ENCODE results near the gene PAX5. TPM values are rescaled to one million over a fixed set of nuclear protein-coding genes. Genes with fewer than 3 reads are reported as not detected.

Gene PAX5
- total RNA-seq, 4 donors from 2014 or later = 0.55 TPM; not detected in 3

DNA sequence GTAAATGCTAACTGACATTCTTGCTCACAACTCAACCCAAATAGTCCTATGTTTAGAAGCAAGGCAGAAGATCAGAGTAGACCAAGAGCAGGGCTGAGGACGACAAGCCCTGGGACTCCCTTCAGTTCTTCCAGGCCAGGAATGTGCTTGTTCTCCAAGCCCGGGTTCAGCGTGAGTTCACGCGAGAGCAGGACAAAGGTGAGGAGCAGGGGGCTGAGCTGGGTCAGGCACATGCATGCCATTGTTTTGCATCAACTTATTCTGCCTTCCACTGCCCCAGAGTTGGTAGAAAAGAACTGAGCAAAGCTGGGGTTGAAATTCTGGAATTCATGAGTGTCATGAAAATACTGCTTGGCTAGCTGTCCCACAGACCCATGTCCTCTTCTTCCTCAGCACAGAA lies 206.5 kb downstream of the PAX5 start:
- Histone ChIP-seq H3K4me3 (no peak overlapping the region), H3K27ac (no peak overlapping the region), H3K9me3 (no peaks in the 10 kb centered on the region), H3K4me1 (no peaks in the 10 kb centered on the region), H3K27me3 (no peaks in the 10 kb centered on the region), H3K36me3 (no peaks in the 10 kb centered on the region)
- intact Hi-C loops (cut with DNase I; ENCODE audit: low total_unique reads) = no loop called here
- DNase-seq = no peak
- TF ChIP-seq POLR2A (IDR thresholded peaks at IDR 0.05) = no peak
- TF ChIP-seq, protein P1, sequence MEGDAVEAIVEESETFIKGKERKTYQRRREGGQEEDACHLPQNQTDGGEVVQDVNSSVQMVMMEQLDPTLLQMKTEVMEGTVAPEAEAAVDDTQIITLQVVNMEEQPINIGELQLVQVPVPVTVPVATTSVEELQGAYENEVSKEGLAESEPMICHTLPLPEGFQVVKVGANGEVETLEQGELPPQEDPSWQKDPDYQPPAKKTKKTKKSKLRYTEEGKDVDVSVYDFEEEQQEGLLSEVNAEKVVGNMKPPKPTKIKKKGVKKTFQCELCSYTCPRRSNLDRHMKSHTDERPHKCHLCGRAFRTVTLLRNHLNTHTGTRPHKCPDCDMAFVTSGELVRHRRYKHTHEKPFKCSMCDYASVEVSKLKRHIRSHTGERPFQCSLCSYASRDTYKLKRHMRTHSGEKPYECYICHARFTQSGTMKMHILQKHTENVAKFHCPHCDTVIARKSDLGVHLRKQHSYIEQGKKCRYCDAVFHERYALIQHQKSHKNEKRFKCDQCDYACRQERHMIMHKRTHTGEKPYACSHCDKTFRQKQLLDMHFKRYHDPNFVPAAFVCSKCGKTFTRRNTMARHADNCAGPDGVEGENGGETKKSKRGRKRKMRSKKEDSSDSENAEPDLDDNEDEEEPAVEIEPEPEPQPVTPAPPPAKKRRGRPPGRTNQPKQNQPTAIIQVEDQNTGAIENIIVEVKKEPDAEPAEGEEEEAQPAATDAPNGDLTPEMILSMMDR (IDR thresholded peaks at IDR 0.05) = no peak

- Histone ChIP-seq H3K4me3 (no peak overlapping the region), H3K9me3 (no peaks in the 10 kb centered on the region), H3K36me3 (no peaks in the 10 kb centered on the region), H3K4me1 (no peaks in the 10 kb centered on the region), H3K27me3 (no peaks in the 10 kb centered on the region), H3K27ac (no peak overlapping the region)
- no peak for TF ChIP-seq POLR2A (IDR thresholded peaks at IDR 0.05)
- TF ChIP-seq, protein P1 (IDR thresholded peaks at IDR 0.05) = no peak
- no peak for DNase-seq
- intact Hi-C loops (cut with DNase I; ENCODE audit: low total_unique reads) = no loop called here
Measured at GRCh38 chr9:36826581-36826980, 207.5 kb downstream of the PAX5 start.

DNA sequence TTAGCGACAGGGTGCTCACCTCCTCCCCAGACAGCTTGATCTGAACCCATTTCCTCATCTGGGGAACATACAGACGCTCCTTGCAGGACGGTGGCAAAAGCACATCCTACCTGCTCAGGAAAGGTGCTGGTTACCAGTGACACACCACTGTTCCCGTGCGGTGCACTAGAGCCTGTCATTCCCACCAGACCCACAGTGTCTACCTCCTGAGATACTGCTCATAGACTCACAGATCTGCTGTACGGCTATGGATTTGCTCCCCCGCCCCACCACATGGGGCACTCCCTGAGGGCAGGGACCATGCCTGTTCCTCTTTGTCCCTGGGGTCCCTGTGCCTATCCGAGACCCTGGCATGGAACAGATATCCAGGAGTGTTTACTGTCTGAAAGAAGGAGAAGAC lies 208.9 kb downstream of the PAX5 start:
- DNase-seq = no peak
- intact Hi-C loops (cut with DNase I; ENCODE audit: low total_unique reads) = no loop called here
- H3K27me3 ChIP-seq = no peaks in the 10 kb centered on the region
- H3K27ac ChIP-seq = no peak overlapping the region
- no peak overlapping the region for H3K4me3 ChIP-seq
- no peaks in the 10 kb centered on the region for H3K36me3 ChIP-seq
- no peak for TF ChIP-seq POLR2A (IDR thresholded peaks at IDR 0.05)
- TF ChIP-seq, protein P1 (IDR thresholded peaks at IDR 0.05) = no peak
- H3K9me3 ChIP-seq = no peaks in the 10 kb centered on the region
- H3K4me1 ChIP-seq = no peaks in the 10 kb centered on the region

- H3K36me3 ChIP-seq = no peaks in the 10 kb centered on the region
- no peaks in the 10 kb centered on the region for H3K4me1 ChIP-seq
- intact Hi-C loops (cut with DNase I; ENCODE audit: low total_unique reads) = no loop called here
- H3K27me3 ChIP-seq = no peaks in the 10 kb centered on the region
- no peaks in the 10 kb centered on the region for H3K9me3 ChIP-seq
- no peak for DNase-seq
- no peak overlapping the region for H3K4me3 ChIP-seq
- no peak overlapping the region for H3K27ac ChIP-seq
- TF ChIP-seq POLR2A (IDR thresholded peaks at IDR 0.05) = no peak
- TF ChIP-seq, protein P1 (IDR thresholded peaks at IDR 0.05) = no peak
Measured at GRCh38 chr9:36823934-36824333, 210.1 kb downstream of the PAX5 start.

- Histone ChIP-seq H3K27ac (no peak overlapping the region), H3K4me1 (no peaks in the 10 kb centered on the region), H3K4me3 (no peak overlapping the region), H3K9me3 (no peaks in the 10 kb centered on the region), H3K36me3 (no peaks in the 10 kb centered on the region), H3K27me3 (no peaks in the 10 kb centered on the region)
- DNase-seq = no peak
- TF ChIP-seq, protein P1 (IDR thresholded peaks at IDR 0.05) = no peak
- TF ChIP-seq POLR2A (IDR thresholded peaks at IDR 0.05) = no peak
- intact Hi-C loops (cut with DNase I; ENCODE audit: low total_unique reads) = no loop called here
Measured at GRCh38 chr9:36823466-36823865, 210.6 kb downstream of the PAX5 start.

Data from uterus (tissue), 4 donors.